Measurements from ENCODE around the gene LZTS3.
A peak's percentile ranks its signal among the peaks of the same experiment; 100 is the strongest.

LZTS3 gene

GRCh38 chr20:3165473-3166337 is 7.6 kb downstream of the LZTS3 start:
- TF ChIP-seq CTCF (IDR thresholded peaks at IDR 0.05; ENCODE audit: low read depth, low read length), result no peak
- Histone ChIP-seq H3K36me3 (no peaks in the 10 kb centered on the region), H3K9me3 (ENCODE audit: severe bottlenecking) (no peaks in the 10 kb centered on the region), H3K4me3 (ENCODE audit: low read depth, low read length) (no peak overlapping the region), H3K27me3 (ENCODE audit: insufficient read depth, low read depth, severe bottlenecking) (no peaks in the 10 kb centered on the region), H3K27ac (no peak overlapping the region)
- no peak for DNase-seq

DNA sequence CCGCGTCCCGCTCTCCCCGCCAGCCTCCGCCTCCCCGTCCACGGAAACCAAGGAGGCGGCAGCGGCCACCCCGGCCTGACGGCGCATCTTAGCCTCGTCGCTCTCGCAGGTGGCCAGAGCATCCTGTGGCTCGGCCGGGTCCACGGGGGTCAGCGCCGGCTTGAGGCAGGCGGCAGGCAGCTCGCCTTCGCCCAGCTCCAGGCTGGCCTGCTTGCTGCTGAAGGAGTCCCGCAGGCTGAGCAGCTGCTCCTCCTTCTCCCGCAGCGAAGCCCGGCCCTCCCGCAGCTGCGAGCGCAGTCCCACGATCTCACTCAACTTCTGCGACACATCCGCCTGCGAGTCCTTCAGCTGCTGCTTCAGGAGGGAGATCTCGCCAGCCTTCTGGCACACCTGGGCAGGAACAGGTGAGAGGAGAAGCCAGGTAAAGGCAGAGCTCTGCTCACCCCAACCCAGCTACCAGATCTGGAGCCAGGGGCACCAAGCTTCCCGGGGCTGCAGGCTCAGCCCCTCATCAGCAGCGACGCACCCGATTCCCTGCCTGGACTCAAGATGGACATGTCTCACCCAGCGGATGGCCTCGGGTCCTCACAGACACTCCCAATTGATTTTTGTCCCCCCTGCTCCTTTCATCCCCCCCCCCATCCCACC is 8.5 kb downstream of the LZTS3 start:
- DNase-seq, result no peak
- Histone ChIP-seq H3K4me3 (ENCODE audit: low read depth, low read length) (no peak overlapping the region), H3K27me3 (ENCODE audit: insufficient read depth, low read depth, severe bottlenecking) (no peaks in the 10 kb centered on the region), H3K27ac (peak overlapping the region; percentile 26; the same call in 1 of the 2 replicates), H3K36me3 (no peaks in the 10 kb centered on the region), H3K9me3 (ENCODE audit: severe bottlenecking) (no peaks in the 10 kb centered on the region)
- TF ChIP-seq CTCF (IDR thresholded peaks at IDR 0.05; ENCODE audit: low read depth, low read length), result no peak

GRCh38 chr20:3164043-3164762 is 9.1 kb downstream of the LZTS3 start:
- no peak for TF ChIP-seq CTCF (IDR thresholded peaks at IDR 0.05; ENCODE audit: low read depth, low read length)
- Histone ChIP-seq H3K9me3 (ENCODE audit: severe bottlenecking) (no peaks in the 10 kb centered on the region), H3K36me3 (no peaks in the 10 kb centered on the region; the same call in 1 of the 2 replicates), H3K4me3 (ENCODE audit: low read depth, low read length) (no peak overlapping the region), H3K27ac (peak overlapping the region; percentile 77), H3K27me3 (ENCODE audit: insufficient read depth, low read depth, severe bottlenecking) (no peaks in the 10 kb centered on the region)
- no peak for DNase-seq

- Histone ChIP-seq H3K27me3 (ENCODE audit: insufficient read depth, low read depth, severe bottlenecking) (no peaks in the 10 kb centered on the region), H3K36me3 (no peaks in the 10 kb centered on the region; the same call in 1 of the 2 replicates), H3K4me3 (ENCODE audit: low read depth, low read length) (no peak overlapping the region), H3K9me3 (ENCODE audit: severe bottlenecking) (no peaks in the 10 kb centered on the region), H3K27ac (peak overlapping the region; percentile 77)
- peak; percentile 94 for DNase-seq
- TF ChIP-seq CTCF (IDR thresholded peaks at IDR 0.05; ENCODE audit: low read depth, low read length), result no peak
Measured at GRCh38 chr20:3163099-3164042, 10.0 kb downstream of the LZTS3 start.

DNA sequence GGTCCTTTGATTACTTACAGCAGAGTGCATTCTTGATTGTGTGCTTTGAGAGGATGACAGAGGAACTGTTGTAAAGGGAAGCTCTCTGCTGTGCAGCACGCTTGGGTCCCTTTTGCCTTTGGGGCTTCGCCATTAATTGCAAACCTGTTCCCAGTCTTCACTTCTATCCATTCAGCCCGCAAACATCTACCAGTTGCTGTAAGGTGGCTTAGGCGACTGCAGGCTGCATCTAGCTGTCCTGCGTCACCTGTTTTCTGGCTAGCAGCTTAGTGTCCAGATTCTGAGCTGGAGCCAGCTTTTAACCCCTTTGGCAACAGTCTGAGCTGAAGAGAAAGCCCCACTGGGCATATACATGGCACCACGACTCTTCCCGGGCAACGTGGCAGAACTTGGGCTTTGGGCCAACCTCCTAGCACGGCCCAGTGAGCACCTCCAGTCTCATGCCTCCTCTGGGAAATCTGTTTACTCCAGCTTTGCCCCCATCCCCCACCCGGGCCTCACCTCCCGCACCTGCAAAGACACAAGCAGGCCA is 11.2 kb downstream of the LZTS3 start:
- peak; percentile 54 for DNase-seq
- no peak for TF ChIP-seq CTCF (IDR thresholded peaks at IDR 0.05; ENCODE audit: low read depth, low read length)
- H3K27ac ChIP-seq, result peak overlapping the region; percentile 77

More for the DNA sequence above, 11.2 kb downstream of the LZTS3 start:
- no peaks in the 10 kb centered on the region for H3K27me3 ChIP-seq (ENCODE audit: insufficient read depth, low read depth, severe bottlenecking)
- no peak overlapping the region for H3K4me3 ChIP-seq (ENCODE audit: low read depth, low read length)
- H3K9me3 ChIP-seq (ENCODE audit: severe bottlenecking), result no peaks in the 10 kb centered on the region
- no peaks in the 10 kb centered on the region; the same call in 1 of the 2 replicates for H3K36me3 ChIP-seq
